Kidney tubule cell (primary cell): ENCODE measurements around the gene EYA4.

Source experiments
- DNase-seq: peaks from one replicate; pipeline ENCODE4 v3.0.0-alpha.2; 2018; ENCODE audit warnings: low spot score

EYA4 gene

GRCh38 chr6:133289733-133290306 lies 48.7 kb downstream of the EYA4 start:
- DNase-seq: no peak

GRCh38 chr6:133290930-133291329 lies 49.8 kb downstream of the EYA4 start:
- DNase-seq: no peak

- DNase-seq: no peak
These were observed 50.5 kb downstream of the EYA4 start for GRCh38 chr6:133291671-133292070.

- no peak for DNase-seq
These were observed 56.5 kb downstream of the EYA4 start for GRCh38 chr6:133297657-133298056.

- DNase-seq: no peak
These were observed 57.2 kb downstream of the EYA4 start for GRCh38 chr6:133298335-133298734.

GRCh38 chr6:133298801-133299200 lies 57.6 kb downstream of the EYA4 start:
- DNase-seq: no peak

- DNase-seq: no peak
These were observed 59.7 kb downstream of the EYA4 start for GRCh38 chr6:133300896-133301295.

- DNase-seq: no peak
These were observed 60.7 kb downstream of the EYA4 start for GRCh38 chr6:133301835-133302234.

- DNase-seq: no peak
These were observed 65.8 kb downstream of the EYA4 start for GRCh38 chr6:133306931-133307330.

GRCh38 chr6:133309579-133309978 lies 68.4 kb downstream of the EYA4 start:
- DNase-seq: no peak

GRCh38 chr6:133312006-133312405 lies 70.8 kb downstream of the EYA4 start:
- no peak for DNase-seq

GRCh38 chr6:133313068-133313467 lies 71.9 kb downstream of the EYA4 start:
- no peak for DNase-seq

- no peak for DNase-seq
These were observed 73.8 kb downstream of the EYA4 start for GRCh38 chr6:133314947-133315346.

GRCh38 chr6:133315811-133316210 lies 74.7 kb downstream of the EYA4 start:
- DNase-seq: no peak

- DNase-seq: no peak
These were observed 76.5 kb downstream of the EYA4 start for GRCh38 chr6:133317704-133318103.

- DNase-seq: no peak
These were observed 85.4 kb downstream of the EYA4 start for GRCh38 chr6:133326584-133326983.

GRCh38 chr6:133333852-133334251 lies 92.7 kb downstream of the EYA4 start:
- no peak for DNase-seq

- DNase-seq: no peak
These were observed 96.2 kb downstream of the EYA4 start for GRCh38 chr6:133337308-133337707.

GRCh38 chr6:133339543-133340384 lies 98.6 kb downstream of the EYA4 start:
- no peak for DNase-seq

- DNase-seq: no peak
These were observed 99.4 kb downstream of the EYA4 start for GRCh38 chr6:133340557-133340956.

GRCh38 chr6:133341607-133342158 lies 100.5 kb downstream of the EYA4 start:
- DNase-seq: no peak

- DNase-seq: no peak
These were observed 102.1 kb downstream of the EYA4 start for GRCh38 chr6:133343220-133343619.

- DNase-seq: no peak
These were observed 107.7 kb downstream of the EYA4 start for GRCh38 chr6:133348846-133349245.
